Stimulated activated CD4-positive, alpha-beta T cell treated with anti-CD3 and anti-CD28 coated beads, Interleukin-15, amount 100 ng/mL, for 24 hours (primary cell): ENCODE data around the gene A4GALT.
"Not testable (repeated sequence)": the region's sequence is repeated elsewhere in the genome, so short reads cannot be mapped to it uniquely, and the experiment has no call there.

Experiments used
- DNase-seq: peaks from one replicate; pipeline ENCODE4 v3.0.0-alpha.2; 2020

Gene A4GALT

DNA sequence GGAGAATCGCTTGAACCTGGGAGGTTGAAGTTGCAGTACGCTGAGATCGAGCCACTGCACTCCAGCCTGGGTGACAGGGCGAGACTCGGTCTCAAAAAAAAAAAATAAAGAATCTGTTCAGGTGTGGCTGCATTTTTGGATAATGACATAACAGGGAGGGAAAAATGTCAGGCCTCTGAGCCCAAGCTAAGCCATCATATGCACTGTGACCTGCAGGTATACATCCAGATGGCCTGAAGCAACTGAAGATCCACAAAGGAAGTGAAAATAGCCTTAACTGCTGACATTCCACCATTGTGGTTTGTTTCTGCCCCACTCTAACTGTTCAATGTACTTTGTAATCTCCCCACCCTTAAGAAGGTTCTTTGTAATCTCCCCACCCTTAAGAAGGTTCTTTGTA is 19.6 kb upstream of the A4GALT start:
- DNase-seq = not testable (repeated sequence)

DNA sequence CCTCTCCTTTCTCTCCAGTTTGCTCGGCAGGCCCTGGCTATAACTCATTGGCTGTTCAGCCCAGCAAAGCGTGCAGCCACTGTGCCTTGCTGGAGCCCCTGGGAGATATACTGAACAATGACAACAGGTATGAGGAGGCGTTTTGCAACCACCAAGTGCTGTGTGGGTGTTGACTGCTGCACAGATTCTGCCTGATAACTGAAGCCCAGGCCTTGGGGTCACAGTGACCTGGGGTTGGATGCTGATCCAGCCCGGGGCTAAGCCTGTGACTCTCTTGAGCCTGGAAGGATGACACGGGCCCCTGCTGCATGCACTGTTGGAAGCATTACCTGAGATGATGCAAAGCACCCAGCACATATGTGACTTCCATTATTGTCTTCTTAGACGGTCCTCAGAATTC is 13.7 kb upstream of the A4GALT start:
- DNase-seq = no peak

- DNase-seq = not testable (repeated sequence)
Measured at GRCh38 chr22:42733394-42733793, 12.7 kb upstream of the A4GALT start.

DNA sequence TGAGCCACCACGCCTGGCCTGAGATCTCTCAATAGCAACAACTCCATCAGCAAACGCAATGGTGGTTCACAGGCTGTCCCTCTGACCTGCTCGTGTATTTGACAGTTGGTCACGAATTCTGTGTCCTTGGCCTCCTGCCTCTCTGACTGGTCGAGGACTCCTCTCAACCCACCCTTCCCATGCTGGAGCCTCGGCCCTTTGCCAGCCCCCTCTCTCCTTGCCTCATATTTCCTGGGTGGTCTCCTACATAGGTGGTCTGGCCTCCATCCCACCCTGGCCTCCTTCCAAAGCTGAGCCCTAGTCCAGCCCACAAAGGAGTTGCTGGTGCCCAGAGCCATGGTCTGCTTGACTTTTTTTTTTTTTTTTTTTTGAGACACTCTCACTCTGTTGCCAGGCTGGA is 11.4 kb upstream of the A4GALT start:
- no peak for DNase-seq

- DNase-seq = no peak
Measured at GRCh38 chr22:42726811-42727210, 6.1 kb upstream of the A4GALT start.

DNA sequence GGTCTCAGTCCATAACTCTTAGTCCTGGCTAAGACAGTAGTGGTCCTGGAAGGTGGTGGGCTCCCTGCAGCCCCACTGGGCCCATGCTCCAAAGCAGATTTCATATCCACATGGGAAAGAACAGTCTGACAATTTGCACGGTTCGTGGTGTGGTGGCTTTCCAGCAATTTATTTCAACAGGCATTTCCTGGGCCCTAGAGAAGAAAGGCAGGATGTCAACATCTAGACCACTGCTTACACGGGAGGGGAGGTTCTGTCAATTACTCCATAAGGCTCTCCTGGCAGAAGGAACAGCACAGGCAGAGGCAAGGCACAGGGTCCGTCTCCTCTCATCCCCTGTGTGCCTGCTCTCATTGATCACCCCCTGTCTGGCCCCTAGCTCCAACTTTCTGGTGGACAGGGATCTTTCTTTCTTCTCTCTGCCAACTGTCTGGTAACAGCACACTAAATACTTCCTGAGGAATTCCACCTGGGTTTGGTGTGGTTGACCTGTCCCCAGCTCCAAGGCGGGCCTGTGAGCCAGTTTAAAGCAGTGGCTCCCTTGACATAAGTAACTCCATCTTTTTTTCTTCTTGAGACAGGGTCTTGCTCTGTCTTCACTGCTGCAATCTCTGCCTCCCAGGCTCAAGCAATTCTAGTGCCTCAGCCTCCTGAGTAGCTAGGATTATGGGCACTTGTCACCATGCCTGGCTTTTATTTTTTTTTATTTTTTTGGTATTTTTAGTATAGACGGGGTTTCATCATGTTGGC is 5.1 kb upstream of the A4GALT start:
- no peak for DNase-seq

GRCh38 chr22:42724062-42724461 is 3.4 kb upstream of the A4GALT start:
- no peak for DNase-seq

GRCh38 chr22:42721045-42721434 is 370 bp upstream of the A4GALT start:
- DNase-seq = no peak

DNA sequence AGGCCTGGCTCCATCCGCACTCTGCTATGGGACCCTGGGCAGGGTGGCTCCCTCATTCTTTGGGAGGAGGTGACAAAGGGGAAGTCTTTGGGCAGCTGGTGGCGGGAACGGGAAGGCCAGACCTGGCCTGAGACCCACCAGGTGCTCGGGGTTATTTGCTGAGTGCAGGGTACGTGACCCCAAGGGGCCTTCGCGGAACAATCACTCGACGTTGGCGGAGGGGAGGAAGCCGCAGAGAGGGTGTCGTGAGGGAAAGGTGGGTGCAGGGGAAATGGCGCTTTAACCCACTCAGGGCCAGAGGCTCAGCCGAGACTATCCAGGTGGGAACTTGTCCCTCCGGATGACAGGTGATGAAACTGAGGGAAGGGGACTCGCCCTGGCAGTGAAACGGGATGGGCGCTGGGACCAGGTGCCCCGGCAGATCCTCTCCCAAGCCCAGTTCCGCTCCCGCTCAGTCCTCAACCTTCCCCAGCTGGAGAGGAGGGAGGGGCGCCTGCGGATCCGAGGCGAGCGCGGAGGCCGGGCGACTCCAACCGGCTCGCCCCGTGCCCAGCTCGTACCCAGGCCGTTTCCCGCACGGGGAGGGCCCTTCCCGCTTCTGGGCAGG is 911 bp downstream of the A4GALT start:
- peak; percentile 6 for DNase-seq

DNA sequence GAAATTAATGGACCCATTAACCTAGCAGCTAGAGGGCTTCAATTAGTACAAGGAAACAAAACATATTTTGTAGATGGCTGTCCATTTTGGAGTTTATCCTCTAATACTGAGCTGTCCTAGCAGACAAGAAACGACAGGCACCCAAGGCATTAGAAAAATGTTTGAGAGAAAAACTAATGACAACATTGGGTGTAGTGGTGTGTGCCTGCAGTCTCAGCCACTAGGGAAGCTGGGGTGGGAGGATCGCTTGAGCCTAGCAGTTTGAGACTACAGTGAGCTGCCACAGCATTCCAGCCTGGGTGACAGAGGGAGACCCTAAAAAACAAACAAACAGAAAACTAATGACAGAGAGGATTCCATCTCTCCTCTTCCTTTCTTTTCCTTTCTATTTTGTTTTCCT is 1.5 kb downstream of the A4GALT start:
- no peak for DNase-seq

DNA sequence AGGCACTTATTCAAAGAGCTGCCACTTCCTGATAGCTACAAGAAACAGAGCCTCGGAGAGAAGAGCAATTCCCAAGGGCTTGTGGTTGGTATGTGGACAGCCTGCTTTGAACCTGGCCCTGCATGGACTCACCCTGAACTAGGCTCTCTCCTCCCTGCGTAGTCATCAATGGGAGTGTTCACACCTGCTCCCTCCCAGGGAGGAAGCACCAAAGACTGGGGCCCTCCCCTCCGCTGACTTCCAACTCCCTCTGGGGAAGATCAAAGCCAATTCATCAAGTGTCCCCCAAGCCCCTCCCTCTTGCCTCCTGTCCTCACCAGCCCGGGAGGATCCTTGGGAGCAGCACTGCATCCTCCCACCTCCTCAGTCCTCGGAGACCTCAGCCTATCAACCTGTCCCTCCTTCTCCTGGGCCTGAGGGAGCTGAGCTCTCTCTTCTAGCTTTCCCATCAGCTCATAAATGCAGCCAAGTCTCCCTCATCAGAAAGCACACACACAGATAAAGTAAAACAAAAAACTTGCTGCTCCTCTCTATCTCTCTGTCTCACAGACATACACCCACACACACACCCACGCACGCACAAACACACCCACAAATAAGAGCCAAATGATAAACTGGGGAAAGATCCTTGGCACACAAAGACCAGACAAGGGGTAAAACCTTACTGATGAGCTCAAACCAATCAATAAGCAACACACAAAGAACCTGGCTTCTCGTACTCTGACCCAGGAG is 3.3 kb downstream of the A4GALT start:
- DNase-seq = no peak

- DNase-seq = no peak
Measured at GRCh38 chr22:42716649-42717127, 4.0 kb downstream of the A4GALT start.

- no peak for DNase-seq
Measured at GRCh38 chr22:42716221-42716620, 4.4 kb downstream of the A4GALT start.

GRCh38 chr22:42714768-42715390 is 5.8 kb downstream of the A4GALT start:
- no peak for DNase-seq

GRCh38 chr22:42714308-42714707 is 6.4 kb downstream of the A4GALT start:
- no peak for DNase-seq

DNA sequence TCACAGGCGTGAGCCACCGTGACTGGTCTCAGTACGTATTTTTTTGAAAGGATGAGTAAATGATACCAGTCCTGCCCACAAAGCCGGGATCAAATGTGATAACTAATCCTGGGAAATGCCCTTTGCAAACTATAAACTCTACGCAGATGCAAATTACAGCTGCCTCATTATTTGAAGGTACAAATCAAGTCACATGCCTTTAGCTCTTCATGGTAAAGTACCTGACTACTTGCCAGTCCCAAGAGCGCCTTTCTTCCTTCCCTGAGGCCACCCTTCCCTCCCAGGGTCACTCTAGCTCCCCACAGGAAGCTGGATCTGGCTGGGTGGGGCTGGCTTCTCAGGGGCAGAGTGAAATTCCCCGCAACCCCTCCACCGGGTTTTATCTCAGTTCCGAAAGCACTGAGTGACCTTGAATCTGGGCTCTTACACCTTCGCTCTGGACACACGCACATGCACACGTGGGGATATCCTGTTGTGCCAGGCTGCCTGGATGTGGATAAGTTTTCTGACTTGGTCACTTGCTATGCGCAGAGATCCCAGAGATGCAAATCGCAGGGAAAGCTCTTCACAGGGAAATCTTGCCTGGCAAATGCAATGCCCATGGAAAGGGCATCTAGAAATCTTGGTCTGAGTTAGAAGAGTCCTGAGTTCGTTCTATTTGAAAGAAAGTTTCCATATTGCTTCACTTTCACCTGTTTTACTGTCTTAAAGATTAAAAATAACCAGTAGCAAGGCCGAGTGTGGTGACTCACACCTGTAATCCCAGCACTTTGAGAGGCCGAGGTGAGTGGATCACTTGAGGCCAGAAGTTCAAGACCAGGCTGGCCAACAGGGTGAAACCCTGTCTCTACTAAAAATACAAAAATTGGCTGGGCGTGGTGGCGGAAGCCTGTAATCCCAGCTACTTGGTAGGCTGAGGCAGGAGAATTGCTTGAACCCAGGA is 8.5 kb downstream of the A4GALT start:
- DNase-seq = no peak

GRCh38 chr22:42711281-42711731 is 9.4 kb downstream of the A4GALT start:
- no peak for DNase-seq

DNA sequence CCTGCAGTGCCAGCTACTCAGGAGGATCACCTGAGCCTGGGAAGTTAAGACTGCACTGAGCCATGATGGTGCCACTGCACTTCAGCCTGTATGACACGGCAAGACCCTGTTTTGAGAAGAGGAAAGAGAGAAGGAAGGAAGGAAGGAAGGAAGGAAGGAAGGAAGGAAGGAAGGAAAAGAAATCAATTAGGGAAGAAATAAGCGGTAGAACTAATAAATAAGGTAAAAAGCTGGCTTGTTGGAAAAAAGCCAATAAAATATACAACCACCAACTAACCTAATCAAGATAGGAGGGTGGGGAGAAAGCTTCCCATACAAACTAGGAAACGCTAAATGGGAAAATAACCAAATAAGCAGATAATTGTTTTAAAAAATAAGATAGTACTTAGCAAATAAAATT is 12.3 kb downstream of the A4GALT start:
- DNase-seq = no peak

GRCh38 chr22:42707496-42707895 is 13.2 kb downstream of the A4GALT start:
- no peak for DNase-seq

GRCh38 chr22:42704896-42705295 is 15.8 kb downstream of the A4GALT start:
- DNase-seq = no peak

- DNase-seq = no peak
Measured at GRCh38 chr22:42702675-42703074, 18.0 kb downstream of the A4GALT start.

DNA sequence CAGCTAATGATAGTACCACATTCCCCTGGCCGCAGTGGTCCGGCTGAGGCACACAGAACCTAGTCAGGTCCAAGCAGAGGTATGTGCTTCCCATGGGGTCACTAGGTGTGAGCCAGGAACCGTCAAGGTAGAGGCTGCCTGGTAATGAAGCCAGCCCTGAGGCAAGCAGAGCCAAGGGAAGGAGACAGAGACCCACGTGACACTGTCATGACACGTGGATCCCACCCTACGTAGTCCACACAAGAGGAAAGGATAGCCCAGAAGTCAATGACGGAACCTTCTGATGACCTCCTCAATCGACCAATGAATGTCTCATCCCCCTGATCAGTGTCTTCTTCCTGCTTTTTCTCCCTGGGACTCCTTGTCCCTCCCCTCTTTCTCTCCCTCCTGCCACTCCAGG is 19.0 kb downstream of the A4GALT start:
- DNase-seq = no peak
